SK-N-SH (cell line): ENCODE results near the gene CDKL2. TPM values are rescaled to one million over a fixed set of nuclear protein-coding genes. Genes with fewer than 3 reads are reported as not detected.

Experiments
- CTCF ChIA-PET: fragments of 300-600, 350-600 bp; formaldehyde crosslinking; extraction: SDS; loops from one replicate; lab custom pipeline; 2021; lab: Yijun Ruan, JAX
- POLR2A ChIA-PET: fragments of 350-600 bp; sonication (Branson Sonifier 250); formaldehyde crosslinking; extraction: SDS; loops from one replicate; lab custom pipeline; 2020; ENCODE audit warnings: antibody characterized with exemption, inconsistent platforms; lab: Yijun Ruan, JAX
- DNase-seq: peaks from one replicate; pipeline ENCODE4 v3.0.0; 2012
- H2AFZ ChIP-seq: fragments of 200-600 bp; sonication (generic); 2 replicates; pipeline ENCODE4 v1.8.1; 2016; ENCODE audit warnings: antibody characterized with exemption, mild to moderate bottlenecking, low read depth
- H3F3A ChIP-seq: fragments of 200-600 bp; sonication (generic); replicated peaks from 2 replicates; pipeline ENCODE3; 2016; ENCODE audit warnings: antibody characterized with exemption, mild to moderate bottlenecking; ENCODE audit not compliant: insufficient read depth
- H3K27ac ChIP-seq, 2 experiments: fragments of 200-500 bp in 1 of 2; fragments of 200-600 bp in 1 of 2; sonication (Bioruptor generic) in 1 of 2; sonication (generic), shearing (Covaris generic) in 1 of 2; 2 replicates each; pipeline versions ENCODE4 v1.5.1 to v1.6.1; 2014 to 2016; ENCODE audit warnings: low read depth in 2 of 2, inconsistent platforms in 1 of 2, low read length in 1 of 2, mild to moderate bottlenecking in 1 of 2, mixed read lengths in 1 of 2
- H3K27me3 ChIP-seq: fragments of 200-600 bp; sonication (generic), shearing (Covaris generic); 2 replicates; pipeline ENCODE4 v1.6.1; 2016; ENCODE audit warnings: mixed run types; ENCODE audit not compliant: insufficient read depth
- H3K36me3 ChIP-seq, 2 experiments: fragments of 200-500 bp in 1 of 2; fragments of 200-600 bp in 1 of 2; sonication (Bioruptor generic) in 1 of 2; sonication (generic) in 1 of 2; replicated peaks in 1 of 2; 2 replicates each; pipeline versions ENCODE3 to v1.5.1; 2014 to 2016; ENCODE audit warnings: low read length in 1 of 2, mild to moderate bottlenecking in 1 of 2; ENCODE audit not compliant: insufficient read depth in 2 of 2, control insufficient read depth in 1 of 2
- H3K4me1 ChIP-seq, 2 experiments: fragments of 200-500 bp in 1 of 2; fragments of 200-600 bp in 1 of 2; sonication (Bioruptor generic) in 1 of 2; sonication (generic), shearing (Covaris generic) in 1 of 2; 2 replicates each; pipeline versions ENCODE4 v1.5.1 to v1.6.1; 2014 to 2016; ENCODE audit warnings: low read depth in 1 of 2, low read length in 1 of 2, mixed run types in 1 of 2; ENCODE audit not compliant: insufficient read depth in 2 of 2, control insufficient read depth in 1 of 2
- H3K4me2 ChIP-seq: fragments of 200-600 bp; sonication (generic), shearing (Covaris generic); 2 replicates; pipeline ENCODE4 v1.6.1; 2017; ENCODE audit warnings: mixed run types
- H3K4me3 ChIP-seq, 2 experiments: fragments of 200-500 bp in 1 of 2; fragments of 200-600 bp in 1 of 2; sonication (Bioruptor generic) in 1 of 2; sonication (generic), shearing (Covaris generic) in 1 of 2; 2 replicates each; pipeline versions ENCODE4 v1.5.1 to v1.8.1; 2014 to 2016; ENCODE audit warnings: low read depth in 2 of 2, inconsistent platforms in 1 of 2, low read length in 1 of 2, mild to moderate bottlenecking in 1 of 2, mixed read lengths in 1 of 2, moderate library complexity in 1 of 2
- H3K79me2 ChIP-seq: fragments of 200-600 bp; sonication (generic); 2 replicates; pipeline ENCODE4 v1.8.1; 2017; ENCODE audit warnings: mild to moderate bottlenecking; ENCODE audit not compliant: insufficient read depth
- H3K9ac ChIP-seq: fragments of 200-600 bp; sonication (generic); 2 replicates; pipeline ENCODE4 v1.6.1; 2017; ENCODE audit warnings: mixed run types
- H3K9me2 ChIP-seq: fragments of 200-600 bp; sonication (generic); 2 replicates; pipeline ENCODE4 v1.6.1; 2017; ENCODE audit warnings: mixed run types
- H3K9me3 ChIP-seq: fragments of 200-600 bp; sonication (generic); 2 replicates; pipeline ENCODE4 v1.6.1; 2017; ENCODE audit warnings: mixed run types, mild to moderate bottlenecking, moderate library complexity
- H4K20me1 ChIP-seq: fragments of 200-600 bp; sonication (generic); 2 replicates; pipeline ENCODE4 v1.6.1; 2017; ENCODE audit warnings: mild to moderate bottlenecking, mixed run types; ENCODE audit not compliant: insufficient read depth
- CHD2 ChIP-seq: fragments of 150-350 bp; IDR thresholded peaks from 2 replicates; pipeline ENCODE4 v1.6.1; 2018; ENCODE audit warnings: low read length; ENCODE audit not compliant: partially characterized antibody
- EZH2phosphoT487 ChIP-seq: fragments of 200-600 bp; sonication (generic); IDR thresholded peaks from 2 replicates; pipeline ENCODE4 v1.6.1; 2017; ENCODE audit warnings: low read depth, mixed run types, mild to moderate bottlenecking, antibody characterized with exemption, moderate library complexity, borderline replicate concordance
- FOXM1 ChIP-seq: IDR thresholded peaks from 2 replicates; pipeline ENCODE4 v1.4.0; 2012; ENCODE audit warnings: low read depth, mild to moderate bottlenecking
- GABPA ChIP-seq: IDR thresholded peaks from 2 replicates; pipeline ENCODE4 v1.4.0; 2012; ENCODE audit warnings: low read depth, mild to moderate bottlenecking
- GATA2 ChIP-seq: sonication (generic); formaldehyde crosslinking; IDR thresholded peaks from 2 replicates; pipeline ENCODE4 v1.5.0; 2020; ENCODE audit warnings: mild to moderate bottlenecking, missing genetic modification reagents
- JUND ChIP-seq: IDR thresholded peaks from 2 replicates; pipeline ENCODE4 v1.4.0; 2012
- MEF2A ChIP-seq: IDR thresholded peaks from 2 replicates; pipeline ENCODE4 v1.4.0; 2012; ENCODE audit warnings: low read depth, borderline replicate concordance
- RAD21 ChIP-seq: IDR thresholded peaks from 2 replicates; pipeline ENCODE4 v1.6.1; 2012; ENCODE audit warnings: mild to moderate bottlenecking, low read length
- RCOR1 ChIP-seq: fragments of 150-350 bp; IDR thresholded peaks from 2 replicates; pipeline ENCODE4 v1.6.1; 2017; ENCODE audit warnings: antibody characterized with exemption, low read length
- RXRA ChIP-seq: IDR thresholded peaks from 2 replicates; pipeline ENCODE4 v1.4.0; 2012; ENCODE audit warnings: low read depth, mild to moderate bottlenecking, borderline replicate concordance
- SIN3A ChIP-seq: IDR thresholded peaks from 2 replicates; pipeline ENCODE4 v1.6.1; 2012; ENCODE audit warnings: low read depth, mild to moderate bottlenecking, low read length, moderate library complexity, borderline replicate concordance
- SMC3 ChIP-seq: IDR thresholded peaks from 2 replicates; pipeline ENCODE4 v1.6.1; 2012; ENCODE audit warnings: low read depth, low read length, improper control_type of control experiment
- TCF12 ChIP-seq: IDR thresholded peaks from 2 replicates; pipeline ENCODE4 v1.4.0; 2012
- TEAD4 ChIP-seq: IDR thresholded peaks from 2 replicates; pipeline ENCODE4 v1.4.0; 2012; ENCODE audit warnings: mild to moderate bottlenecking, borderline replicate concordance; ENCODE audit not compliant: insufficient read depth
- WGBS: methylation state at CpG from one replicate; pipeline ENCODE4 v1.1.6; 2017; ENCODE audit warnings: low lambda C conversion rate; 5-methylcytosine and 5-hydroxymethylcytosine counted together
- polyA plus RNA-seq, 3 experiments: library from polyadenylated mRNA; depleted of rRNA; stranded (reverse); fragments of >200 nt; gene quantifications; 2 replicates each; pipeline ENCODE4 v1.2.3, GENCODE V29; 2012
- TF ChIP-seq, protein P1 (sequence below): fragments of 150-350 bp; IDR thresholded peaks from 2 replicates; pipeline ENCODE4 v1.6.1; 2017; ENCODE audit warnings: antibody characterized with exemption, low read length, low read depth, borderline replicate concordance
- TF ChIP-seq, protein P2 (sequence below): IDR thresholded peaks from 2 replicates; pipeline ENCODE4 v1.4.0; 2012; ENCODE audit warnings: low read depth
- TF ChIP-seq, protein P3 (sequence below): IDR thresholded peaks from 2 replicates; pipeline ENCODE4; 2012
- TF ChIP-seq, protein P4 (sequence below): fragments of 200-600 bp; sonication (generic); IDR thresholded peaks from 2 replicates; pipeline ENCODE4 v1.6.1; 2017; ENCODE audit warnings: antibody characterized with exemption, mild to moderate bottlenecking, moderate library complexity

The CDKL2 gene
- polyA plus RNA-seq, 1 of the 3 experiments (the other 2 are of a cell fraction), result 0.41 TPM

DNA sequence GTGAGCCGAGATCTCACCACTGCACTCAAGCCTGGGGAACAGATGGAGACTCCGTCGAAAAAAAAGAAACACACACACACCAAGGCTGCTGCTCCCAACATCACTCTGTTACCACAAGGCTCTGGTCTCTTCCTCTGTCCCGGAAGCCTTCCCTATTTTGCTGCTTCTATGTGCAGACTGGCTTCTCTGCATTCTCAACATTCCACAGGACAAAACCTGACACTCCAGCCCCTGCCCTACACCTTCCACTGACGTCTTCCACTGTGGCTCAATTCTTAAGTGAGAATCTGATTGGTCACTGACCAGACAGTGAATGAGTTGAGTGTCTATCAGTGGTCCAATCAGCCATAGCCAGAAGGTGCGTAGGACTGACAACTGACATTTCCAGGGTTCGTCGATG is 68.5 kb downstream of the CDKL2 start (continued):
- TF ChIP-seq RXRA (no peak), RAD21 (no peak), GABPA (no peak)

DNA sequence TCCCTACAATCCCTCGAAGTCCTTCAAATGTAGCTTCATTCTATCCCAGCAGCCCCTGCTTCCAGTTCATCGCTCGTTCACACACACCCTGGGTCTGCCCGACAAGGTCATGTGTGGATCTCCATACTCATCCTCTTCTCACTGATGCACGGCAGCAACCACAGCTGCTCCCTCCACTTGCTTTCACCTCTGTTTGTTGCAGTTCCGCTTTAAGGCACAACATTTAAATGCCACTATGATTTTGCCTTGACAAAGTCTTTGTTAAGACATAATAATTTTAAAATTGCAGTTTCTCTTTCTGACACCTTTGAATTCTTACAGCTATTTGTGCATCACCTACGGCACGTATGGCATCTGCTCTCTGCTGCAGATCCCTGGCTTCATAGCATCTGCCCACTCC is 72.6 kb downstream of the CDKL2 start:
- H3K9me3 ChIP-seq, result no peaks in the 10 kb centered on the region
- peaks cover 4% of the 10 kb centered on the region; the same call in 1 of the 2 replicates for H3K27me3 ChIP-seq
- peaks cover 3% of the 10 kb centered on the region for H3F3A ChIP-seq
- ChIA-PET POLR2A (interaction anchor here (1.3 kb wide), 1 partner anchor 11 kb away, joined by 3 read pairs; no protein-coding TSS in a partner anchor), CTCF (interaction anchor here (1.0 to 1.7 kb wide), 4 partner anchors 10 to 73 kb away, joined by 3 to 4 read pairs (median 4); no protein-coding TSS in a partner anchor)
- no peak overlapping the region for H3K4me3 ChIP-seq
- no peak overlapping the region for H3K9ac ChIP-seq
- H2AFZ ChIP-seq, result no peak overlapping the region
- no peak for DNase-seq
- no peaks in the 10 kb centered on the region for H4K20me1 ChIP-seq
- no peaks in the 10 kb centered on the region for H3K79me2 ChIP-seq
- WGBS, result 75% methylated on average over 8 of the region's 8 CpGs
- no peak for TF ChIP-seq JUND
- TF ChIP-seq, protein P1, sequence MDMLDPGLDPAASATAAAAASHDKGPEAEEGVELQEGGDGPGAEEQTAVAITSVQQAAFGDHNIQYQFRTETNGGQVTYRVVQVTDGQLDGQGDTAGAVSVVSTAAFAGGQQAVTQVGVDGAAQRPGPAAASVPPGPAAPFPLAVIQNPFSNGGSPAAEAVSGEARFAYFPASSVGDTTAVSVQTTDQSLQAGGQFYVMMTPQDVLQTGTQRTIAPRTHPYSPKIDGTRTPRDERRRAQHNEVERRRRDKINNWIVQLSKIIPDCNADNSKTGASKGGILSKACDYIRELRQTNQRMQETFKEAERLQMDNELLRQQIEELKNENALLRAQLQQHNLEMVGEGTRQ, result no peak
- no peak for TF ChIP-seq GABPA
- no peak for TF ChIP-seq SIN3A
- TF ChIP-seq CHD2, result no peak
- TF ChIP-seq, protein P2, sequence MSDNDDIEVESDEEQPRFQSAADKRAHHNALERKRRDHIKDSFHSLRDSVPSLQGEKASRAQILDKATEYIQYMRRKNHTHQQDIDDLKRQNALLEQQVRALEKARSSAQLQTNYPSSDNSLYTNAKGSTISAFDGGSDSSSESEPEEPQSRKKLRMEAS, result no peak
- TF ChIP-seq GATA2, result no peak
- H3K9me2 ChIP-seq, result no peaks in the 10 kb centered on the region
- H3K4me1 ChIP-seq, result no peaks in the 10 kb centered on the region; a peak in 1 of 4 replicates
- no peak overlapping the region for H3K27ac ChIP-seq
- no peaks in the 10 kb centered on the region for H3K36me3 ChIP-seq
- no peak overlapping the region for H3K4me2 ChIP-seq

DNA sequence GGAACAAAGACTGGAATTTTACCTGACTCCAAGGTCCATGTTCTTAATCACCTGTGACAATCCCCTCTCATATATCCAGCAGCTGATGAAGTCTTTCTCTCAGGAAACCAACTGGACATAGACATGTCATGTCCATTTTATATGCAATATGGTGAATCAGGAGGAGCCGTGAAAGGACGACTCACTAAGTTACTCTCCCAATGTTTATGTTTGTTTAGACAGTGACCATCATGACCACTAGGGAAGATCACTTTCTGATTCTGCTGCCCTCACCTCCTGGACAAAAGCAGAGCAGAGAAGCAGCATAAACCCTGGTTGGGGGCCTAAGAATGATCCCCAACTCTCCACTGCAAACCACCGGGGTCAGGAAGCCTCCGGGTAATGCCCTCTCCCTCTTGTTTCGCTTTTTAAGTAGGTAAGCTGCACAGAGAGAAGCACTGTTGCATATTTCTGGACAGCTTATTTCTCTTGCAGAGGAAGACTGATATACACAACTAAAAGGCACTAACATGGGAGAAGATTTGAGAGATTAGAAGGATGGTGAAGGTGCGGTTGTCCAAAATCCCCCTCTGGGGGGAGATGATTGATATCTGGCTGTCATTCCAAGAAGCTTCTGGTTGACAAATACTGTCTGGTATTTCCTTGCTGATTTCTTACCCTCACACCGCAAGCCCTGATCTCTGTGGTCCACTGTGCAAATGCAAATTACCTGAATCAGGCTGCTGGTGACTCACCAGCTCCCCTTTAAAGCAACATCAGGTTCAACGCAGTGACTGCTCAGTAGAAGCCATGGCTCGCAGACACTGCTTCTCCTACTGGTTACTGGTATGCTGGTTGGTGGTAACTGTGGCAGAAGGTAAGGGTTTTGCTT is 74.8 kb downstream of the CDKL2 start, which contains the start of gene ODAPH:
Gene ODAPH (plus strand): TSS at position 773 of the 871 bp plus-strand sequence. CDS start 17 bp downstream, at position 790.
- WGBS, result 56% methylated on average over 9 of the region's 9 CpGs
- Histone ChIP-seq H3K4me2 (peak within 1 kb of the TSS; percentile 44), H3K79me2 (no peaks in the 10 kb centered on the region), H3K9me2 (no peaks in the 10 kb centered on the region), H3K9me3 (no peaks in the 10 kb centered on the region), H4K20me1 (no peaks in the 10 kb centered on the region), H3K4me1 (no peaks in the 10 kb centered on the region; a peak in 1 of 4 replicates), H3K27ac (0 out of 4 replicates have a peak within 1 kb of the TSS, but pooled peaks of 1 of the 2 experiments have one; percentile 11), H2AFZ (peak within 1 kb of the TSS; percentile 58; the same call in 1 of the 2 replicates), H3F3A (peaks cover 3% of the 10 kb centered on the region), H3K4me3 (peak within 1 kb of the TSS; percentile 5 to 6; a peak in 1 of 4 replicates), H3K9ac (no peak within 1 kb of the TSS), H3K27me3 (peaks cover 4% of the 10 kb centered on the region; the same call in 1 of the 2 replicates), H3K36me3 (no peaks in the 10 kb centered on the region)
- CTCF ChIA-PET, result interaction anchor here (0.6 to 1.3 kb wide), 4 partner anchors 9 to 985 kb away, joined by 3 to 5 read pairs (median 3); no protein-coding TSS in a partner anchor
- POLR2A ChIA-PET, result no interaction called here
- no peak for DNase-seq
- TF ChIP-seq, protein P3, sequence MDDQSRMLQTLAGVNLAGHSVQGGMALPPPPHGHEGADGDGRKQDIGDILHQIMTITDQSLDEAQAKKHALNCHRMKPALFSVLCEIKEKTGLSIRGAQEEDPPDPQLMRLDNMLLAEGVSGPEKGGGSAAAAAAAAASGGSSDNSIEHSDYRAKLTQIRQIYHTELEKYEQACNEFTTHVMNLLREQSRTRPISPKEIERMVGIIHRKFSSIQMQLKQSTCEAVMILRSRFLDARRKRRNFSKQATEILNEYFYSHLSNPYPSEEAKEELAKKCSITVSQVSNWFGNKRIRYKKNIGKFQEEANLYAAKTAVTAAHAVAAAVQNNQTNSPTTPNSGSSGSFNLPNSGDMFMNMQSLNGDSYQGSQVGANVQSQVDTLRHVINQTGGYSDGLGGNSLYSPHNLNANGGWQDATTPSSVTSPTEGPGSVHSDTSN, result peak; percentile 92
- TF ChIP-seq, protein P2, result no peak
- TF ChIP-seq TCF12 (peak; percentile 47), GABPA (no peak), FOXM1 (no peak), RCOR1 (no peak), RAD21 (no peak), EZH2phosphoT487 (no peak), JUND (peak; percentile 47; the same call in 1 of the 2 replicates), TEAD4 (no peak), RXRA (no peak), SMC3 (no peak), MEF2A (no peak)
- TF ChIP-seq, protein P1, result no peak
- TF ChIP-seq, protein P4, sequence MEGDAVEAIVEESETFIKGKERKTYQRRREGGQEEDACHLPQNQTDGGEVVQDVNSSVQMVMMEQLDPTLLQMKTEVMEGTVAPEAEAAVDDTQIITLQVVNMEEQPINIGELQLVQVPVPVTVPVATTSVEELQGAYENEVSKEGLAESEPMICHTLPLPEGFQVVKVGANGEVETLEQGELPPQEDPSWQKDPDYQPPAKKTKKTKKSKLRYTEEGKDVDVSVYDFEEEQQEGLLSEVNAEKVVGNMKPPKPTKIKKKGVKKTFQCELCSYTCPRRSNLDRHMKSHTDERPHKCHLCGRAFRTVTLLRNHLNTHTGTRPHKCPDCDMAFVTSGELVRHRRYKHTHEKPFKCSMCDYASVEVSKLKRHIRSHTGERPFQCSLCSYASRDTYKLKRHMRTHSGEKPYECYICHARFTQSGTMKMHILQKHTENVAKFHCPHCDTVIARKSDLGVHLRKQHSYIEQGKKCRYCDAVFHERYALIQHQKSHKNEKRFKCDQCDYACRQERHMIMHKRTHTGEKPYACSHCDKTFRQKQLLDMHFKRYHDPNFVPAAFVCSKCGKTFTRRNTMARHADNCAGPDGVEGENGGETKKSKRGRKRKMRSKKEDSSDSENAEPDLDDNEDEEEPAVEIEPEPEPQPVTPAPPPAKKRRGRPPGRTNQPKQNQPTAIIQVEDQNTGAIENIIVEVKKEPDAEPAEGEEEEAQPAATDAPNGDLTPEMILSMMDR, result peak; percentile 45
